ENCODE results near the gene KIAA0232. TPM values are rescaled to one million over a fixed set of nuclear protein-coding genes. Genes with fewer than 3 reads are reported as not detected.
"Not testable (repeated sequence)": the region's sequence is repeated elsewhere in the genome, so short reads cannot be mapped to it uniquely, and the experiment has no call there.

KIAA0232 gene
- total RNA-seq, 1 experiment from 2014 or later = 28.5 TPM

DNA sequence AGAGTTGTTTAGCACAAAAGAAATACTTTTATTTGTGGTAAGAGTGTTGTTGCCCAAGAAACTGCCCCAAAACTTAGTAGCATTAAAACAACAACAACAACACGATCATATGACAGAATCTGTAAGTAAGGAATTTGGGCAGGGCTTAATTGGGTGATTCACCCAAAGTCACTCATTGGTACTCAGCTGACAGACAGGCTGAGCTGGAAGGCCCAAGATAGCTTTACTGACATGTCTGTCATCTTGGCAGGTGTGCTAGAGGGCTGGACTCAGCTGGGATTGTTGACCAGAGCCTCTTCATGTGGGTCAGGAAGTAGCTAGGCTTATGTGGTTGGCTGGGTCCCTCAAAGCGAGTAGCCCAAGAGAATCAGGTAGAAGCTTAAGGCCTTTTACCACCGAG, 52.3 kb downstream of the KIAA0232 start:
- H4K8ac ChIP-seq (replicated peaks; ENCODE audit: insufficient read length, low read depth, low read length) = no peak overlapping the region

DNA sequence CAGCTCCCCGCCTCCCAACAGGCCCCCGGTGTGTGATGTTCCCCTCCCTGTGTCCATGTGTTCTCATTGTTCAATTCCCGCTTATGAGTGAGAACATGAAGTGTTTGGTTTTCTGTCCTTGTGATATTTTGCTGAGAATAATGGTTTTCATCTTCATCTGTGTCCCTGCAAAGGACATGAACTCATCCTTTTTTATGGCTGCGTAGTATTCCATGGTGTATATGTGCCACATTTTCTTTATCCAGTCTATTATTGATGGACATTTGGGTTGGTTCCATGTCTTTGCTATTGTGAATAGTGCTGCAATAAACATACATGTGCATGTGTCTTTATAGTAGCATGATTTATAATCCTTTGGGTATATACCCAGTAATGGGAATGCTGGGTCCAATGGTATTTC, 53.1 kb downstream of the KIAA0232 start:
- not testable (repeated sequence) for H2BK5ac ChIP-seq (ENCODE audit: insufficient read length, low read length); H3K23ac ChIP-seq (ENCODE audit: insufficient read length, low read depth, low read length); H2BK12ac ChIP-seq (ENCODE audit: insufficient read length, low read depth, low read length); H3K79me2 ChIP-seq (ENCODE audit: insufficient read depth, low read length); H3K23me2 ChIP-seq (ENCODE audit: insufficient read length, low read depth, low read length, poor library complexity, severe bottlenecking); H3K4me3 Mint-ChIP-seq; H4K5ac ChIP-seq (ENCODE audit: insufficient read length, low read depth, low read length); H4K91ac ChIP-seq (ENCODE audit: insufficient read length, low read depth, low read length); H2BK120ac ChIP-seq (ENCODE audit: low read depth, low read length, poor library complexity, severe bottlenecking); H3T11ph ChIP-seq (ENCODE audit: low read length); H3K9ac ChIP-seq (ENCODE audit: extremely low read depth, insufficient read length, low read length); H2BK20ac ChIP-seq (ENCODE audit: low read depth, low read length, poor library complexity, severe bottlenecking); H4K8ac ChIP-seq (replicated peaks; ENCODE audit: insufficient read length, low read depth, low read length); H2BK15ac ChIP-seq (ENCODE audit: low read depth, low read length); H3K79me1 ChIP-seq (ENCODE audit: insufficient read depth, low read depth, low read length, poor library complexity, severe bottlenecking); H3K27me3 ChIP-seq (ENCODE audit: insufficient read depth, low read length); H3K4me2 ChIP-seq (ENCODE audit: insufficient read depth, insufficient read length, low read length); H3K18ac ChIP-seq (ENCODE audit: insufficient read length, low read depth, low read length); H3K27ac Mint-ChIP-seq; H3K14ac ChIP-seq (ENCODE audit: insufficient read depth, low read length); H4K20me1 ChIP-seq (ENCODE audit: control insufficient read depth, insufficient read depth, insufficient read length); H2AFZ ChIP-seq (ENCODE audit: low read length); H3K27ac ChIP-seq (ENCODE audit: insufficient read length, low read depth, low read length); H3K4ac ChIP-seq (ENCODE audit: low read depth, low read length); H3K27me3 Mint-ChIP-seq (ENCODE audit: low read depth); DNase-seq; H3K4me1 ChIP-seq (ENCODE audit: insufficient read depth, low read length); H2AK5ac ChIP-seq (ENCODE audit: insufficient read length, low read length); H3K9me3 ChIP-seq (ENCODE audit: control insufficient read depth, low read depth, low read length); H3K56ac ChIP-seq (ENCODE audit: insufficient read length, low read depth, low read length)
- Mint-ChIP-seq H3K36me3 (ENCODE audit: insufficient read depth in 1 of 3, low read depth in 3 of 3) (peaks cover 38 to 62% (median 55%) of the 10 kb centered on the region in 3 experiments), H3K9me3 (peaks cover 13 to 17% of the 10 kb centered on the region in 2 experiments; a peak in 3 of 5 replicates), H3K4me1 (peaks cover 12 to 17% of the 10 kb centered on the region in 2 experiments)
- WGBS (ENCODE audit: extremely low coverage, insufficient read length, low lambda C conversion rate) = no CpG with 5 or more reads among the region's 4 CpGs

More for the DNA sequence above, 52.3 kb downstream of the KIAA0232 start:
- Histone ChIP-seq H4K91ac (ENCODE audit: insufficient read length, low read depth, low read length) (no peak overlapping the region), H2BK12ac (ENCODE audit: insufficient read length, low read depth, low read length) (no peak overlapping the region), H2BK120ac (ENCODE audit: low read depth, low read length, poor library complexity, severe bottlenecking) (no peak overlapping the region), H3K9me3 (ENCODE audit: control insufficient read depth, low read depth, low read length) (no peaks in the 10 kb centered on the region), H3K23ac (ENCODE audit: insufficient read length, low read depth, low read length) (no peak overlapping the region), H4K5ac (ENCODE audit: insufficient read length, low read depth, low read length) (no peak overlapping the region), H3K23me2 (ENCODE audit: insufficient read length, low read depth, low read length, poor library complexity, severe bottlenecking) (no peaks in the 10 kb centered on the region), H3K56ac (ENCODE audit: insufficient read length, low read depth, low read length) (no peak overlapping the region), H3K9ac (ENCODE audit: extremely low read depth, insufficient read length, low read length) (no peak overlapping the region), H2BK5ac (ENCODE audit: insufficient read length, low read length) (no peak overlapping the region), H2BK15ac (ENCODE audit: low read depth, low read length) (no peak overlapping the region), H3K27ac (ENCODE audit: insufficient read length, low read depth, low read length) (no peak overlapping the region), H3T11ph (ENCODE audit: low read length) (no peak overlapping the region), H2AFZ (ENCODE audit: low read length) (no peak overlapping the region), H3K27me3 (ENCODE audit: insufficient read depth, low read length) (no peaks in the 10 kb centered on the region), H3K4me1 (ENCODE audit: insufficient read depth, low read length) (no peaks in the 10 kb centered on the region), H3K14ac (ENCODE audit: insufficient read depth, low read length) (no peak overlapping the region), H4K20me1 (ENCODE audit: control insufficient read depth, insufficient read depth, insufficient read length) (no peaks in the 10 kb centered on the region), H3K79me1 (ENCODE audit: insufficient read depth, low read depth, low read length, poor library complexity, severe bottlenecking) (no peaks in the 10 kb centered on the region), H3K79me2 (ENCODE audit: insufficient read depth, low read length) (no peaks in the 10 kb centered on the region), H3K18ac (ENCODE audit: insufficient read length, low read depth, low read length) (no peak overlapping the region), H2AK5ac (ENCODE audit: insufficient read length, low read length) (no peak overlapping the region), H3K4me2 (ENCODE audit: insufficient read depth, insufficient read length, low read length) (no peak overlapping the region), H2BK20ac (ENCODE audit: low read depth, low read length, poor library complexity, severe bottlenecking) (no peak overlapping the region), H3K4ac (ENCODE audit: low read depth, low read length) (no peak overlapping the region)
- no peak overlapping the region for H3K4me3 Mint-ChIP-seq
- peaks cover 13 to 17% of the 10 kb centered on the region in 2 experiments; a peak in 3 of 5 replicates for H3K9me3 Mint-ChIP-seq
- WGBS (ENCODE audit: extremely low coverage, insufficient read length, low lambda C conversion rate) = no CpG with 5 or more reads among the region's 3 CpGs
- DNase-seq = no peak
- H3K27ac Mint-ChIP-seq = no peak overlapping the region
- H3K27me3 Mint-ChIP-seq (ENCODE audit: low read depth) = no peaks in the 10 kb centered on the region
- H3K4me1 Mint-ChIP-seq = peaks cover 6 to 10% of the 10 kb centered on the region in 2 experiments
- H3K36me3 Mint-ChIP-seq (ENCODE audit: insufficient read depth in 1 of 3, low read depth in 3 of 3) = peaks cover 39 to 64% (median 57%) of the 10 kb centered on the region in 3 experiments
- TF ChIP-seq, protein P1, sequence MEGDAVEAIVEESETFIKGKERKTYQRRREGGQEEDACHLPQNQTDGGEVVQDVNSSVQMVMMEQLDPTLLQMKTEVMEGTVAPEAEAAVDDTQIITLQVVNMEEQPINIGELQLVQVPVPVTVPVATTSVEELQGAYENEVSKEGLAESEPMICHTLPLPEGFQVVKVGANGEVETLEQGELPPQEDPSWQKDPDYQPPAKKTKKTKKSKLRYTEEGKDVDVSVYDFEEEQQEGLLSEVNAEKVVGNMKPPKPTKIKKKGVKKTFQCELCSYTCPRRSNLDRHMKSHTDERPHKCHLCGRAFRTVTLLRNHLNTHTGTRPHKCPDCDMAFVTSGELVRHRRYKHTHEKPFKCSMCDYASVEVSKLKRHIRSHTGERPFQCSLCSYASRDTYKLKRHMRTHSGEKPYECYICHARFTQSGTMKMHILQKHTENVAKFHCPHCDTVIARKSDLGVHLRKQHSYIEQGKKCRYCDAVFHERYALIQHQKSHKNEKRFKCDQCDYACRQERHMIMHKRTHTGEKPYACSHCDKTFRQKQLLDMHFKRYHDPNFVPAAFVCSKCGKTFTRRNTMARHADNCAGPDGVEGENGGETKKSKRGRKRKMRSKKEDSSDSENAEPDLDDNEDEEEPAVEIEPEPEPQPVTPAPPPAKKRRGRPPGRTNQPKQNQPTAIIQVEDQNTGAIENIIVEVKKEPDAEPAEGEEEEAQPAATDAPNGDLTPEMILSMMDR (conservative IDR thresholded peaks at IDR 0.05) = no peak

Measured in H9 (cell line).